GM18861 (cell line): ENCODE data around the gene CTDSPL.

Source experiments
- ATAC-seq: cut with Tn5 transposase; IDR thresholded peaks from one replicate; pipeline ENCODE4 v1.9.1; 2021; ENCODE audit not compliant: unreplicated experiment

CTDSPL gene

GRCh38 chr3:37912052-37912733 is 50.5 kb downstream of the CTDSPL start:
- no peak for ATAC-seq

GRCh38 chr3:37913522-37913921 is 51.8 kb downstream of the CTDSPL start:
- no peak for ATAC-seq

GRCh38 chr3:37916685-37917084 is 55.0 kb downstream of the CTDSPL start:
- no peak for ATAC-seq

- ATAC-seq = no peak
These were observed 56.9 kb downstream of the CTDSPL start for GRCh38 chr3:37918627-37919026.

- no peak for ATAC-seq
These were observed 58.5 kb downstream of the CTDSPL start for GRCh38 chr3:37920156-37920699.

- ATAC-seq = no peak
These were observed 59.3 kb downstream of the CTDSPL start for GRCh38 chr3:37921025-37921424.

- no peak for ATAC-seq
These were observed 61.3 kb downstream of the CTDSPL start for GRCh38 chr3:37922721-37923568.

GRCh38 chr3:37923569-37924040 is 61.9 kb downstream of the CTDSPL start:
- ATAC-seq = no peak

DNA sequence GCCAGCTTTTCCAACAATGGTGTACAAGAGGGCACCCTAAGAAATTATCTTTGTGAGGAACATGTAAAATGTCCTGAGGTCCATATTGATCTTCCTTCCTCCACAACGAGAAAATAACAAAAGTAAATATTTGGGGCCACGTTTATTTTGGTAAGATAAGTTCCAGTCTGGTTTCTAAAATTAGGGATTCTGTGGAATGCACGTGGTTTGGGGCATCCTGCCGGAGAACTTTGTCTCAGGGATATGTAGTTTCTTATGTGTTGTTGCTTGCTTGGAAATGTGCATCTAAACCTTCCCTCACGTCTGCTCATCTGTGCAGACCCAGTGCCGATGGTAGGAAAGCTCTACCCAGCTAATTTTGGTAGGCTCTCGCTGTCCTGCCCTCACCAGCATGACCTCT is 62.8 kb downstream of the CTDSPL start:
- ATAC-seq = no peak

- no peak for ATAC-seq
These were observed 63.5 kb downstream of the CTDSPL start for GRCh38 chr3:37925157-37925556.

DNA sequence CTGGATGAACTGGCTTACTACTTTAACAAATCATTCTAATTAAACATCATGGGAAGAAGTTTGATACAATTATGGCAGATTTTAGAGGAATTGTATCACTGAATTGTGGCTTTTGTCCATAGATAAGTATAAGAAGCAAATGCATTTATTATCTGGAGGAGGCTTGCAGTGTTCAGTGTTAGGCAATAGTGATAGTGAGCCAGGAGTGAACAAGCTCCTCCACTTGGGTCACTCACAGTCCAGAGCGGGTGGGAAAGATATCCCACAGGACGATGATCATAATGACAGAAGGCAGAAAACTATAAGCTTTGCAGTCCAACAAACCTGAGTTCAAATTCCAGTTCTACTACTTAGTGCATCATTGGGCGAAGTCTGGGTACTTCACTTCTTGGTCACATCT is 64.9 kb downstream of the CTDSPL start:
- ATAC-seq = no peak

GRCh38 chr3:37930495-37930894 is 68.8 kb downstream of the CTDSPL start:
- ATAC-seq = no peak

GRCh38 chr3:37932505-37932904 is 70.8 kb downstream of the CTDSPL start:
- no peak for ATAC-seq

DNA sequence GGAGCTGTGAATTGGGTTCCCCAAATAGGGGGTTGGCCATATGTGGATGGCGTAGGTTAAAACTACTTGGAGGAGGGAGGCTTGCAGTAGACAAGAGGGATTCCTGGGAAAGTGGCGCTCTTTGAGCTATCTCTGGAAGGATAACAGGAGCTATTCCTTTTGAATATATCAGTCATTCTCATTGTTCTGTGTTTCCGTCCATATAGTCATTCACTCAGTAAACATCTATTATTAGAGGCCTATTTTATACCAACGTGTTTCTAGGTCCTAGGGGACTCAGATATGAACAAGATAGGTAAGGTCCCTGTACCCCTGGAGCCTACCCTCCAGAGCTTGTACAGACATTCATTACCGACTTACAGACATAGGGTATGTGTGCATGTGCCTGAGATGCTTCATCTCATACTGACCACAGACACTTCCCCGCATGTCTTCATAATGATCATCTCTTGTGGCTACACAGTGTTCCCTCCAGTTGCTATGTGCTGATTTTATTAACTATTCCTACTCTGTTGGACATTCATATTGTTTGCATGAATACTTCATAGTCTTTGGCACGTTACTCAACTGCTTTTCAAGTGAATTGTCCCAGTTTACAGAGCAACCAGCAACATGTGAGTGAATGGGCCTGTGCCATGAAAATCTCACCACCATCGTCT is 73.1 kb downstream of the CTDSPL start:
- ATAC-seq = no peak

- ATAC-seq = no peak
These were observed 73.6 kb downstream of the CTDSPL start for GRCh38 chr3:37935290-37935668.

DNA sequence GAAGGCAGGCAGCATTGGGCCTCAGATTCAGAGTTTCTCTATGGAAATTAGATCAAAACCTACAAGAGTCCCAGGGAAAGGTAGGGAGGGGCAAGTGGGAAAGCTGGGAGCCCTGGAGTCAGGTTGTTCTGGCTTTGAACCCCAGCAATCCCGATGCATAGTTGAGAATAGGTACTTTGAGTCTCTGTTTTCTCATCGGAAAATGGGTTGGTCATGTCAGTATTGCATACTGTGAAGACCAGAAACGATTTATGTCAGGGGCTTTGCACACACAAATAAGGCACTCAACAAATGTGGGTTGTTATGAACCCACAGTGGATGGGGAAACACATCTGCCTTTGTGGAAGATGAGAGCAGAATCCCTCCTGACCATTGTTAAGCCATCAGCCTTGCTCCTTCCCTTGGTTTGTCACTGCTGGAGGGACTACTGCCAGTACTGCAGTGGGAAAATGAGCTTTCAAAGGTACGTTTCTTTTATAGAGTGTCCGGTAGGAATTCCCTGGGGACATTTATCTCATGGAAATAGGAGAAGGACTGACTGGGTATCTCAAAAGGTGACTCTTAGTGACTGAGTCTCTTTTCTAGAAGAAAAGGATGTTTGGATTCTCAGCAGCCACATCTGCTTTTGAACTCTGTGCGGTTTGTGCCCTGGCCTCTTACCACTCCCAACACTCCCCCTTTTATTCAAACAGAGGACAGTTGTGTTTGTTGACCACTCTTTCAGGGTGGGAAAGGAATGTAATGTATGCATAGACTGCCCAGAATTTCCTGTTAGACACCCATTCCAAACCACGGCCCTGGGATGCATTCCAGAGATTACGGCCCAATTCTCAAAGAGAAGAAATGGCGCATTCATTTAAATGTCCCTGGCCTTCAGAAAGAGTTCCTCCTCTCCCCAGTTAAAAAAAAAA is 74.3 kb downstream of the CTDSPL start:
- no peak for ATAC-seq

- ATAC-seq = no peak
These were observed 75.5 kb downstream of the CTDSPL start for GRCh38 chr3:37937156-37937555.

GRCh38 chr3:37938011-37938410 is 76.3 kb downstream of the CTDSPL start:
- no peak for ATAC-seq

DNA sequence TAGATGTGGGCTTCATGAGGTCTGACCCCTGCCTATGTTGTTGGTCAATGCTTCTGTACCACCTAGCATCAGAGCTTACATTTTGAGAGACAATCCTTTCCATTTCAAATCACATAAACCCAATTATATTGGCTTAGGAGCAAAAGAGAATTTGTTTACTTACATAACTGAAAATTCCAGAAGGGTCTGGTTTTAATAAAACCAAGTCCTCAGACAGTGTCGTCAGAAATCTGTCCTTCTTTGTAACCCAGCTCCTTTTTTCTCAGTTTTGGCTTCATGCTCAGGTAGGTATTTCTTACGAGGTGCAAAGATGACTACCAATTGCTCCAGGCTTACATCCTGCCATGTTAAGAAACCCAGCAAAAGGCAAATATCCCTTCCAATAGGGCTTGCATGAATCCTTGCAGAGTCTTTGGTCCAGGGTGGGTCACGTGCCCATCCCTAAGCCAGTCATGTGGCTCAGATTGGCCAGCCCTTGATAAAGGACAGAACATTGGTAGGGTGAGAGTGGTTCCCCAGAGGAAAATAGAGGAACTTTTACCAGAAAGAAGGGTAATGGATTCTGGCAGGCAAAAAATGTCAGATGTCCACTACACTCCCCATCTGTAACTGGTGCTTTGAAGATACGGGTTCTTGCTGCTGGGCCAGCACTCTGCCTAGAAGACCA is 78.7 kb downstream of the CTDSPL start:
- no peak for ATAC-seq
